HG03108 (cell line): ENCODE measurements around the gene SYP.

ENCODE experiments used
- ATAC-seq: cut with Tn5 transposase; IDR thresholded peaks from one replicate; pipeline ENCODE4 v1.9.1; 2021; ENCODE audit warnings: moderate library complexity; ENCODE audit not compliant: unreplicated experiment

SYP gene

DNA sequence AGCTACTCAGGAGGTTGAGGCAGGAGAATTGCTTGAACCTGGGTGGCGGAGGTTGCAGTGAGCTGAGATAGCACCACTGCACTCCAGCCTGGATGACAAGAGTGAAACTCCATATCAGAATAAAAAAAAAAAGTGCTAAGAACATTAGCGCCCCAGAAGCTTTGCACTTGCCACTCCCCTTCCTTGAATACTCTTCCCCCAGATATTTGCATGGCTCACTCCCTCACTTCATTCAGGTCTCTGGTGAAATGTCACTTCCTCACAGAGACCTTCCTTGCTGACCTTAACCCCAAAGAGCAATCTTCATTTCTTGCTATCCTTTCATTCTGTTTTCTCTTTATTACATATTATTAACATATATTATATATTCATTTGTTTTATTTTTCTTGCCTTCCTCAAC is 21.9 kb upstream of the SYP start:
- ATAC-seq, result no peak

DNA sequence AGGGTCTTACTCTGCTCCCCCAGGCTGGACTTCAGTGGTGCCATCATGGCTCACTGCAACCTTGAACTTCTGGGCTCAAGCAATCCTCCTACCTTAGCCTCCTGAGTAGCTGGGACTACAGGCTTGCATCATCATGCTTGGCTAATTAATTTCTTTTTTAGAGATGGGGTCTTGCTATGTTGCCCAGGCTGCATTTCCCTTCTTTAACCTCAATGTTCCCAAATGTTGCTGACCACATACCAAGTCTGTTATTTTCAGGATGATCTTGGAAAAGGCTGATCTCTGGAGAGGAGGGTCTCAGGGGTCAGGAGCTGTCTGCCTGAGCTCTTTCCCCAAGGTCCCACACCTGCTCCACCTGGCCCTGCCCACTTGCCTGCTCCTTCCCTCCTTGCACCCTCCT is 20.1 kb upstream of the SYP start:
- no peak for ATAC-seq

DNA sequence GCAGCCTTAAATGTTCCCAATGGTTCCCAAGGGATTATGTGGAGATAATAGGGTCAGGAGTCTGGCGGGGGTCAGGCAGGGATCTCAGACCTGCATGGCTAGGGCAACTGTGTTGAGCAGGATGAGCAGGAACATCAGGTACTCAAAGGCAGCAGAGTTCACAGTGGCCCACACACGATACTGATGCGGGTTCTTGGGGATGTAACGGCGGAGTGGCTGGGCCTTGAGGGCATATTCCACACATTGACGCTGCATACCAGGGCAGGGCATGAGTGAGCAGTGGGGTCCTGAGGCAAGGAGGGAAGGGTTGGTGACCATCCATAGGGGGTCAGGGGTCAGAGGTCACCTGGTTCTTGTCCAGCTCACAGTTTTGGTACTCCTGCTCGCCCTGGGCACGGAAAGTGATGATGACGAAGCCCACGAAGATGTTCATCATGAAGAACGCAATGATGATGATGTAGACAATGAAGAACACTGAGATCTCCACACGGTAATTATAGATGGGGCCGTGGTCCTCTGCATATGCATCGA is 15.1 kb upstream of the SYP start:
- ATAC-seq, result no peak

DNA sequence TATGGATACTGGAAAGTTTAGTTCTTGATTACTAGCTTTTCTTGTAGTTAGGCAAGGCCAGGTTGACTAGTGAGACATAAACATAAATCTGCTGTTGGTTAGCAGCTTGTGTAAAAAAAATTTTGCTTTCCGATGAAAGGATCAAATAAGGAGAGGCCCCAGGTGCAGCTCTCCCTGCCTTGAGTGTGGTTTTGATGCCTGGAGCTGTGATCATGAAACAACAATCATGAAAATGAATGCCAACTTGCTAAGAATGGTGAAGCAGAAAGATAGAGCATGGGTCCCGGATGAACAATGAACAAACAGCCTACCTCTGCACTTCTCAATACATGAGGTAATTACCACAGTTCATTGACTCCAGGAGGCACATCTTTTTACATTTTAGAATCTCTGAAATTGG is 14.4 kb upstream of the SYP start:
- no peak for ATAC-seq

DNA sequence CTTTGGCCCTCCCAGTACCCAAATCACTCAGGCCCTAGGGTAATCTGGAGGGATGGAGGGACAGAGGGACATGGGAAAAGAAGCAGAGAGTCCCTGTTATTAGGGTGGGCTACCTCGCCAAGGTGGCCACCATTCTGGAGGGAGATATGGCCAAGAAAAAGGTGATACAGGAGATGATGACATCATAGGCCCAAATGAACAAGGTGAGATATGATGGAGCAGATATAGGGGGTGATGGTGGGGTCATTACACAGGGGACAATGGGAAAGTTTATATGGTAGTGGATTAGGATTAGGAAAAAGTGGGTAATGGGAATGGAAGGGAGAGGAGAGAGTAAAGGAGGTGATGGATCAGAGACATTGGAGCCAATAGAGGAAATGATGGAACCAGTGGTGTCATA is 12.9 kb upstream of the SYP start:
- ATAC-seq, result no peak

DNA sequence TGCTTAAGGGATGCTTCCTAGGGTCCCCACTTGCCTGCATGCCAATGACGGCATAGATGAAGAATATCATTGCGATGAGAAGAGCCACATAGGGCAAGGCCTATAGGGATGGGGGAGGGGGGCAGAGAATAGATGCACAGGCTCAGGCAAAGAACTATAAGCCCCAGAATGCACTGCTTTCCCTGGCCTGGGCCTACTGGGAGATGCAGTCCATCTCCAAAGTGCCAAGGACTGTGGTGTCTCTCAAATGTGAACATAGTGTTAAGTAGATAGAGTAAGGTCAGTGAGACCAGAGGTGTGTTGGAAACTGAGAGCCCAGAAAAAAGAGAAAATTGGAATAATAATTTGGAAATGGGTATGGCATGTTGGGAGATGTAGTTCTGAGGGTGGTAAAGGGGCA is 12.2 kb upstream of the SYP start:
- ATAC-seq, result no peak

DNA sequence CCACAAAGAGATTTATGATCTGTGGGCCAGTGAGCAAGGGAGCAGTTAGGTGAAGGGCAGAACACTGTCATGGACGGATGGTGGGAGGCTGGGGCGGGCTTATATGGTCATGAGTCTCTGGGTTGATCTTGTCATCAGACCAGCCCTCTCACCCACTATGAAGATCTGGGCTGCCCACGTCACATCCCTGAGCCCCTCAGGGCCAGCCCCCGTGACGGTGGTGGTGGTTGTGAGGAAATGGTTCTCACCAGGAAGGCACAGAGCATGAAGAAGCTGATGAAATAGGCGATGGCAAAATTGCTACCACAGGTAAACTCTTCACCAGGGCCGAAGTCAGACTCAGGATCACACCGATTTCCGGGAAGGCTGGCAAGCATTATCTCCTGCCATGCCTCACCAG is 11.1 kb upstream of the SYP start:
- no peak for ATAC-seq

DNA sequence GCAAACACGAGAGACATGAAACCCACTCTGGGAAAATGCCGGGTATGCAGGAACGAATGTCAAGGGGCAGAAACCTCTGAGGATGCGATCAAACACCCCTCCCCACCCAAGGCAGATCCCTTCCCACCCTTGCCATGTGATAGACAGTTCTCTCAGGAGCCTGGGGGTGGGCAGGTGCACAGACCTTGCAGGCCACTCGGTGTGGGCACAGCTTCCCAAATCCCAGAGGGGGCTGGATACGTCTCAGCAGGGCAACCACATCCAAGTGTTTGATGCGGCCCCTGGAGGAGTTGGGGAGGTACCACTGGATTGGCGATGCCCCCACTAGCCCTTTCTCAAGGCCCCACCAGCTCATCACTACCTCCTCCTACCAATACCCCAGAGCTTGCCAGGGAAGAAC is 10.4 kb upstream of the SYP start:
- no peak for ATAC-seq

DNA sequence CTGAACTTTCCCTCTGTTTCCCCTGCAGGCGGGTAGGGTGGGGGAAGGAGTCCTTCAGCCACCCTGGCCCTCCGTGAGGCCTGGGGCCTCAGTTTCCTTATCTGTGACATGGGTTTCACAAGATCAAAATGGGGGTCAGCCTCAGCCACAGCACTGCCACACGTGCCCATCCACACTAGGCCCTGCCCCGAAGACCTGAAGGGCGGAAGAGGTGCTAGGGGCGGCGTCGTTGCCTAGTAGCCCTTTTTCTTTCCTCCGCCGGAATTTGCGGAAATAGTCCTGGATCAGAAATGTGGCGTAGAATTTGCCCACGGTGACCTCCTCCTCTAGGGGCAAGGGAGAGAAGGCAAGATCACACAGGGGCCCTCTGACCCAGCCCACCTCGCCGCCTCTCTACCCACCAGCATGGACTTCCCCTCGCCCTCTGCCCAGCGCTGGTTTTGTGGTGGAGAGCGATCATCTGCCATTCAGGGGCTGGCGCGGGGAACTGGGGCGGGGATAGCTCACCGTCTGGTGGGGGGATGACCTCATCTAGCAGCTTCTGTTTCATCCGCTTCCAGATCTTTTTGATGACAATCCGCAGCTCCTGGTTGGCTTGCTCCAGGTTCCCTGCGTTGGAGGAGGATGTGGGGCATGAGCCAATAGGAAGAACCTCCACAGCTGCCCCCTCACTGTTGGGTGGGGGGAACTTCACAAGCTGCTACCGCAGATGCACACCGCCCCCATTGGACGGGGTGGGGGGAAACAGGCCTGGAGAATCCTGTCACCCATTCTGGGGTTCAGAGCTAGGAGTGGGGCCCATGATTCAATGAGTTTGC is 9.7 kb upstream of the SYP start:
- ATAC-seq, result no peak

DNA sequence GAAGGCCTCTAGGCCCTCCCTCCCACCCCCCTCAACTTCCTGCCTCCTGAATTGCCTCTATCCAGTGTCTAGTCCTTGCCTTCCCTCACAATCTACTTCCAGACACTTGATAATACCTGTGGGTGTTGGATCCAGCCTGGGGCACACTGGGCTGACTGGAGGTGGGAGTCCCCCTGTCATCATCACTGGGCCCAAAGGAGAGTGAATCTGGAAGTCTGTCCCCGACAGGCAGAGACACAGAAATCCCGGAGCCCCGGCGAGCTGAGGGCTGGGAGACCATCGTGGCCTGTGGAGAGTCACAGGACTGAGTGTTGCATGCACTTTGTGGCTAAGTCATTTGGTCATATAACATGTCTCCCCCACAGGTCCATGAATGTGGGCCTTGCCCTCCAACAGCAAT is 8.4 kb upstream of the SYP start:
- no peak for ATAC-seq

DNA sequence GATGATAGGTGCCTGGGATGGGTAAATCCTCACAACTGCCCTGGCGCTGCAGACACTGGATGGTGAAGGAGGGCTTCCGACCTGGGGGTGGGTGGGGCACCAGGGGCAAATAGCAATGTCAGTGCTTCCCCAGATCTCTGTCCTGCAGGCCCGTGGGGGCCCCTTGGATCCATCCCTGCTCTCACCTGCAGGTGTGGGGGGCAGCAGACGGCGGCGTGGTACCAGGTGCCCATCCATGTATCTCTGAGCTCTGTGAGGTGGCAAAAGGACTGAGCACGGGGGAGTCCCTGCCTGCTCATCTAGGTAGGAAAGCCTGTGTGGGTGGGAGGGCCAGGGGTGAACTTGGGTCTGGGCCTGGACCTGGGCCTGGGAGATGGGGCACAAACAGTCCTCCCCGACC is 6.5 kb upstream of the SYP start:
- no peak for ATAC-seq

DNA sequence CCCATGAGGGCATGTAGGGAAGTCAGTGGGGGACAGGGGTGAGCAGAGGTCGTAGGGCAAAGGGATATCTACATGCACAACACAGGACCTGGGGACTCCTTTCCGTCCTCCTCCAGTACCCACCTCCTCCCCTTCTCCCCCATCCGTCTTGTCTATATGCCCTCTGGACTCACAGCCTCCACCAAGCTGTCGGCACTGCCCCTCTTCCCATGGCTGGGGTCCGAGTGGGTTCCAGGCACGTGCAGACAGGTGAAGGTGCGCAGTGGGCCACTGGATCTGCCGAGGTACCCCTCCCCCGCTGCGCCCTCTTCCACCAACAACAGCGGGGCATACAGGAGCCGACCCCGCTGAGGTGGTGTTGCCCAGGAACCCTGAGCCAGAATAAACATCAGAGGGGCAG is 5.5 kb upstream of the SYP start:
- ATAC-seq, result no peak

DNA sequence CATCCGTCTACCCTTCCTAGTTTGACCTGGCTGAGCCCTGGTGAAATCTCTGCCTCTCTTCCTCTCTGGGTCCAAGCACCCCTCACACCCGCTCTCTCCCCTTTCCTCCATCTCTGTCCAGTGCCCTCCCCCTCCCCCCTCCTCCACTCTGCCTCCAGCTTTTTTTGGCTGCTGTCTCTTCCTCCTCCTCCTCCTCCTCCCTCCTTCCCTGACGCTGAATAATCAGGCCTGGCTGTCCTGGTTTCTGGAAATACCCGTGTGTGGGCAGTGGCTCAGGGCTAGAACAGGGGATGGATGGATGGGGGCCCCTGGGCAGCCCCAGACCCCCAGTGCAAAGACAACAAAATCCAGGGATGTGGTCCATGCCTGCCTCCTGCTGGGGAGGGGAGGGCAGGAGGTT is 4.7 kb upstream of the SYP start:
- no peak for ATAC-seq

DNA sequence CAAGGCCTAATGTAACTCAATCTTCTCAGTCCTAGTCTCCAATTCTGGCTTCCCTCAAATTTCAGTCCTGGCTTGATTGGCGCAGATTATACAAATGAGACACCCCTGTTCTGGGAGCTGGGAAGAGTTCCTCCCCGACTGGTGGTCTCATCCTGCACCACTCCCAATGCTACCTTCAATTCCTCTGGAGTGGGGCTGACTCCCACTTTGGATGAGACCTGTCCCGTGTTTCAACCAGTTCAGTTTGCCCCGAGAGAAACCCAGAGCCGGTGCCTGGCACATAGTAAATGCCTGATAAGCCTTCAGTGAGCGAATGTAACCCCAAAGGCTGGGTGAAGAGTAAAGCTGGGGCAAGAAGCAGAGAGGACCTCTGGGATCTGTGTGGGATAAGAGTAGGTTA is 4.0 kb upstream of the SYP start:
- no peak for ATAC-seq

DNA sequence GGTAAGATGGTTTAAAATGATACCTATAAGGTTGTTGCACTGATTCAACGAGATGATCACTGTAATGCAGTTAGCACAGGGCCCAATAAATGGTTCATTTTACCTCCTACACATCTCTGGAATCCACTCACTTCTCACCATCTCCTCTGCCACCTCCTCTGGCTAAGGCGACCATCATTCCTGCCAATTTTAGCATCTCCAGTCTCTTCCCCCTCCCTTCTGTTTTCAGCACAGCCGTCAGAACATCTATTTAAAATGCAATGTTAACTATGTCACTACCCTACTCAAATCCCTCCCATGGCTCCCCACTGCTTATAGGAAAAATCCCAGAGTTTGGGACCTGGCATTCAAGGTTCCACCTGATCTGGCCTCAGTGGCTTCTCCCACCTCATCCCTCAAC is 3.5 kb upstream of the SYP start:
- no peak for ATAC-seq

DNA sequence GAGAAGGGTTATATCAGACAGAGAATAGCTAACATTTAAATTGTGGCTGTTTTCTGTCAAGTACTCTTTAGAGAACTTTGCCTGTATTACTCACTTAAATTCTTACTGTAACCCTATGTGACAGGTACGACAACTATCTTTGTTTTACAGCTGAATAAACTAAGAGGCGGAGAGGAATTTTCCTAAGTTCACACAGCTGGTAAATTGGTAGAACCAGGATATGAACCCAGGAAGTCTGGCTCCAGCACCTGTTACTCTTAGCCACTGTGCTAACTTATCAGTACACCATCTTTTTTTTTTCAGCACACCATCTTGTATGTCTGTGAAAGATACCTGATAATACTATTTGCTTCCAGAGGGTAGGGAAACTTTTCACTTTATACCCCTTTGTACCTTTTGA is 2.0 kb upstream of the SYP start:
- no peak for ATAC-seq

DNA sequence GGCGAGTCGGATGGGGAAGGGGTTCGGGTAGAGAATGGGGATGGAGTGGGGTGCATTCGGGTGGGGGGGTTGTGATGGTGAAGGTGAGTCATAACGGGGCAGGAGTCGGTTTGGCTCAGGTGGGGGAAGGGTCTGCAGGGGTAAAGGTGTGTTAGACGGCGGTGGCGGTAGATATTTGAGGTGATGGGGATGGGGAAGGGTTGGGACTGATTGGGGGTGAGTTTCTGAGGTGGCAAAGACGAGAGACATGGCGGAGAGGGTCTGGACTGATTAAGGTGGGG is 738 bp downstream of the SYP start:
- no peak for ATAC-seq

DNA sequence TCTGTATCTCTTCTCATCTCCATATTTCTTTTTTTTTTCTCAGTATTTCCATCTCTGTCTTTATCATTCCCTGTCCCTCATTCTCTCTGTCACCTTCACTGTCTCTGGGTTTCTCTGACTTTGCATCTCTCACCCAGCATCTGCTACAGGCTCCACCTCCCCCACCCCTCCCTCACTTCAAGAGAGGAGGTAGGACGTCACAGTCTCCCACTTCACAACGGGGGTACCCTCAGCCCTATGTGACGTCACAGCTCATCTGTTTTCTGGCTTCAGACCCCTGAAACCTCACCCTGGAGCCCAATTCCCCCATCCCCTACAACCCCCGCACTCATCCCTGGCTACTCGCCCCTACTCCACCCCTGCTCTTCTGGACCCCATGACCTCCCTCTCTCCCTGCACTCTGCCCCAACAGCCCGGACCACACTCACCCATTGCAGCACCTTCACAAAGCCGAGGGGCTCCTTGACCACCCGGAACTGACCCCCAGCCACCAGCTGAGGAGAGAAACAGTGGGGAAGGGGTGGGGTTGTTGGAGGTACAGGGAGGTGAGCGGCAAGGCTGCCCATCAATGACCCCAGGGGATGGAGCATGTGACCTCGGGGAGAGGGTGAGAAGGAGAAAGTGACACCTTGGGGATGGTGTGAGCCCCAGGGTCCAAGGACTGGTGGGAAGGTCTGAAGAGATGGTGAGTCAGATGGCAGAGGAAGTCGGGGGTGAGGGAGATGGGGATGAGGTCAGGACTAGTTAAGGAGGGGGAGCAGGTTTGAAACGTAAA is 1.3 kb downstream of the SYP start:
- no peak for ATAC-seq

DNA sequence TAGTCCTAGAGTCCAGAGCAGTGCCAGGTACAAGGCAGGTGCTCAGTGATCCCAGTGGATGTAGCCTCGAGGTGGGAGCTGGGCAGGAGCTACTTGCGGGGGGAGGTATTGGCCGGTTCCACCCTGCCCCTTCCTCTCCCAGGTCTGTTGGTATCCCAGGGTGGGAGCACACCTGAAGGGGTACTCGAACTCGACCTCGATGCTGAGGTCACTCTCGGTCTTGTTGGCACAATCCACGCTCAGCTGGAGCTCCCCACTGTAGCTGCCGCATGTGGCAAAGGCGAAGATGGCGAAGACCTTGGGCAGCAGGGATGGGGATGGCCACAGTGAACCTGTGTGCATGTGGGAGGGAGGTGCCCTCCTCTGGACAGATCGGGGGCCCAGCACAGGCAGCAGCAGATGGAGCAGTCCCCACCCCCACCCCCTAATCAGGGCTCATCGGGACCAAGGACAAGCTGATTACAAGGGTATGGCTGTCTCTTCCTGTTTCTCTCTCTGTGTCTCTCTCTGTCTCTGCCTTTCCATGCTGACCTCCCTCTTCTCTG is 2.4 kb downstream of the SYP start:
- ATAC-seq, result no peak

DNA sequence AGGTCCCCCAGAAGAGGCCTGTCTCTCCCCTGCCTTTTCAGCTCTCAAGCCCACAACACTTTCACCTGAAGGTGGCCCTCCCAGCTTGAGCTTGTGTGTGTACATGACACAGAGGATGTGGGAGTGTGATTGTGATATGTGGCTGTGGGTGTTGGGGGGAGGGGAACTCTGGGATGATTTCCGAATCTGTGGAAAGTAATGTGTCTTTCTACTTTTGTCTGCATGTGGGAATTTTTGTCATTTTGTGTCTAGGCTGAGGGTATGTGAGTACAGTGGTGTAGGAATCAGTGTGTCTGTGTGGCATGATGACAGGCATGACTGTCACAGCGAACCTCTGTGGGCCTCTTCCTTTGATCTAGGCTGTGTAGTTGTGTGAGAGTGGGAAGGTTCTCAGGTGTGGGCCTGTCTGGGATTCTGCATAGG is 6.4 kb downstream of the SYP start:
- ATAC-seq, result no peak

DNA sequence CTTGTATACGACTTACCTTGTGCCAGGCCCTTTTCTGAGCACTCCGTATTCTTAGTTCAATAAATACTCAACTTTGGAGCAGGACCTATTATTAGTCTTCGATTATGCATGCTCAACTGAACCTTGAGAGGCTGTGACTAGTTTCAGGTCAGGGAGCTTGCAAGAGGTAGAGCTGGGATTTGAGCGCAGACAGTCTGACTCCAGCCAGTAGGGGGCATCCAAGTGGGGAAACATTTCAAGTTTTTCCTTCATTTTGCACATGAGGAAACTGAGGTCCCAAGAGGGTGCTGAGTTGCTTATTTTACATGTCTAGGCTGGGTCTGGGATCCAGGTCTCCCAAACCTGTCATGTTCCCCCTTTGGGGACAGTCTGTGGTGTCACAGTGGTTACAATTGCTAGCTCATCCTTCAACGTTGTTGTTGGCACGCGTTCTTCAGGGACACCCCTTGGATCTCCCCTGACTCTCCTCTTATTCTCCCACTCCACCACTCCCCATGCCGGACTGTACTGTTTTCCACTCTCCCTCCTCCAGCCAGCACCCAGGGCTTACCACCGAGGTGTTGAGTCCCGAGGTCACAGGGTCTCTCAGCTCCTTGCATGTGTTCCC is 7.2 kb downstream of the SYP start:
- ATAC-seq, result no peak

DNA sequence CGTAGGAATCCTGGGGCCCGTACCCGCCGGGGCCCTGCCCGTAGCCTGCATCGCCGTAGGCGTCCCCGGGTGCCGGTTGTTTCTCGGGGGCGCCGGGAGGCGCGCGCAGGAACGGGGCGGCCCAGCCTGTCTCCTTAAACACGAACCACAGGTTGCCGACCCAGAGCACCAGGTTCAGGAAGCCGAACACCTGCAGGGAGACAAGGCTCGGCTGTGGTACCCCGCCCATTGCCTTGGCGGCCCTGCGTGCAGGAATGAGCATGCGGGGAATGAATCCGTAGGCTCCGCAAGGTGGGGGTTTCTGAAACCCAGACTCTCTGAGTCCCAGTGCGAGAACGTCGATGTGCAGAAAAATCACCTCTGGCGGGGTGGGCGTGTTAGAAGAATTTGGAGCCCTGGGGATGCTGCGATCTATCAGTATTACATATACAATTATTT is 8.4 kb downstream of the SYP start:
- peak; percentile 8 for ATAC-seq
